ENCODE results near the gene BBOX1.

DNA sequence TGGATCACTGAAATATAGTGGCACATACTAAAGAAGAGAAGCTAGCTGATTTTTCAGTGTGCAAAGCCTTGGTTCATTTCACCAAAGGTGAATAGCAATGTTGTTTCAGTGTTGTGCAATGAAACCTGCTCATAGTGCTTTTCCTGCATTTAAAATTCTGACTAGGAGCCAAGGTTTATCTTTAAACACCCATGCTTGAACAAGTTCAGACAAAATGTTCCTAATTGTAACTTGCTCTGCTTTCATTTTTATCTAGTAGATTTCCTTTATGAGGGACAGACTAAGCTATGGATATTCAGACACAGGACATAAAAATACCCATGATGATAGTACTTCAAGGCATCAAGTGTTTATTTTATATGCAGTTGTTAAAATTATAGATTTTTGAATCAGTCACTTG lies 47.7 kb downstream of the BBOX1 start:
- no peak for TF ChIP-seq GATA2 (IDR thresholded peaks at IDR 0.05; ENCODE audit: low read depth, low read length)
- TF ChIP-seq GATA3 (IDR thresholded peaks at IDR 0.05; ENCODE audit: low read depth, low read length) = no peak
